Breast epithelium (tissue), 3 donors: Measurements from ENCODE around the gene SPACA6.

ENCODE experiments used
- POLR2A ChIP-seq: fragments of 450-650 bp; IDR thresholded peaks from one replicate; pipeline ENCODE4 v1.6.1; 2016; ENCODE audit warnings: antibody characterized with exemption, mild to moderate bottlenecking, moderate library complexity
- TF ChIP-seq, protein P1 (sequence below), 3 donors: fragments of 450-650 bp; IDR thresholded peaks; one replicate each; pipeline ENCODE4 v1.5.1; 2016 to 2017; ENCODE audit warnings: antibody characterized with exemption in 3 of 3, mild to moderate bottlenecking in 3 of 3, moderate library complexity in 3 of 3

- TF ChIP-seq, protein P1, sequence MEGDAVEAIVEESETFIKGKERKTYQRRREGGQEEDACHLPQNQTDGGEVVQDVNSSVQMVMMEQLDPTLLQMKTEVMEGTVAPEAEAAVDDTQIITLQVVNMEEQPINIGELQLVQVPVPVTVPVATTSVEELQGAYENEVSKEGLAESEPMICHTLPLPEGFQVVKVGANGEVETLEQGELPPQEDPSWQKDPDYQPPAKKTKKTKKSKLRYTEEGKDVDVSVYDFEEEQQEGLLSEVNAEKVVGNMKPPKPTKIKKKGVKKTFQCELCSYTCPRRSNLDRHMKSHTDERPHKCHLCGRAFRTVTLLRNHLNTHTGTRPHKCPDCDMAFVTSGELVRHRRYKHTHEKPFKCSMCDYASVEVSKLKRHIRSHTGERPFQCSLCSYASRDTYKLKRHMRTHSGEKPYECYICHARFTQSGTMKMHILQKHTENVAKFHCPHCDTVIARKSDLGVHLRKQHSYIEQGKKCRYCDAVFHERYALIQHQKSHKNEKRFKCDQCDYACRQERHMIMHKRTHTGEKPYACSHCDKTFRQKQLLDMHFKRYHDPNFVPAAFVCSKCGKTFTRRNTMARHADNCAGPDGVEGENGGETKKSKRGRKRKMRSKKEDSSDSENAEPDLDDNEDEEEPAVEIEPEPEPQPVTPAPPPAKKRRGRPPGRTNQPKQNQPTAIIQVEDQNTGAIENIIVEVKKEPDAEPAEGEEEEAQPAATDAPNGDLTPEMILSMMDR (IDR thresholded peaks at IDR 0.05), result no peak
- TF ChIP-seq POLR2A, result no peak
Measured at GRCh38 chr19:51701468-51702100, 8.5 kb downstream of the SPACA6 start.
